ENCODE data around the gene MAGI2.
A peak's percentile ranks its signal among the peaks of the same experiment; 100 is the strongest.
"Not testable (repeated sequence)": the region's sequence is repeated elsewhere in the genome, so short reads cannot be mapped to it uniquely, and the experiment has no call there.

Gene MAGI2

GRCh38 chr7:78002715-78003114, 1450.8 kb downstream of the MAGI2 start:
- H3K27me3 Mint-ChIP-seq: no peaks in the 10 kb centered on the region
- no peaks in the 10 kb centered on the region for H3K36me3 Mint-ChIP-seq (ENCODE audit: low read depth)
- no peaks in the 10 kb centered on the region for H3K9me3 Mint-ChIP-seq
- no peak overlapping the region for H3K27ac Mint-ChIP-seq
- DNase-seq (no peak), ATAC-seq (no peak)
- H3K4me3 Mint-ChIP-seq: no peak overlapping the region
- no peaks in the 10 kb centered on the region for H3K4me1 Mint-ChIP-seq

- H3K4me1 Mint-ChIP-seq: no peaks in the 10 kb centered on the region
- DNase-seq (no peak), ATAC-seq (no peak)
- no peaks in the 10 kb centered on the region for H3K36me3 Mint-ChIP-seq (ENCODE audit: low read depth)
- H3K4me3 Mint-ChIP-seq: no peak overlapping the region
- no peaks in the 10 kb centered on the region for H3K27me3 Mint-ChIP-seq
- H3K9me3 Mint-ChIP-seq: no peaks in the 10 kb centered on the region
- H3K27ac Mint-ChIP-seq: no peak overlapping the region
These were observed 1451.4 kb downstream of the MAGI2 start for GRCh38 chr7:78002021-78002420.

GRCh38 chr7:77999168-77999567, 1454.3 kb downstream of the MAGI2 start:
- ATAC-seq; H3K4me1 Mint-ChIP-seq; H3K36me3 Mint-ChIP-seq (ENCODE audit: low read depth); DNase-seq; H3K27ac Mint-ChIP-seq; H3K27me3 Mint-ChIP-seq; H3K9me3 Mint-ChIP-seq; H3K4me3 Mint-ChIP-seq: not testable (repeated sequence)

- ATAC-seq (peak; percentile 59), DNase-seq (no peak)
- Mint-ChIP-seq H3K27ac (no peak overlapping the region), H3K4me3 (no peak overlapping the region), H3K36me3 (ENCODE audit: low read depth) (no peaks in the 10 kb centered on the region), H3K9me3 (no peaks in the 10 kb centered on the region), H3K27me3 (no peaks in the 10 kb centered on the region), H3K4me1 (no peaks in the 10 kb centered on the region)
These were observed 1457.8 kb downstream of the MAGI2 start for GRCh38 chr7:77995717-77996116.

- Mint-ChIP-seq H3K36me3 (ENCODE audit: low read depth) (no peaks in the 10 kb centered on the region), H3K27ac (no peak overlapping the region), H3K4me1 (no peaks in the 10 kb centered on the region), H3K4me3 (no peak overlapping the region), H3K27me3 (no peaks in the 10 kb centered on the region), H3K9me3 (no peaks in the 10 kb centered on the region)
- ATAC-seq (no peak), DNase-seq (no peak)
These were observed 1459.6 kb downstream of the MAGI2 start for GRCh38 chr7:77993838-77994237.

- H3K4me3 Mint-ChIP-seq: no peak overlapping the region
- DNase-seq (no peak), ATAC-seq (no peak)
- no peaks in the 10 kb centered on the region for H3K9me3 Mint-ChIP-seq
- no peak overlapping the region for H3K27ac Mint-ChIP-seq
- no peaks in the 10 kb centered on the region for H3K36me3 Mint-ChIP-seq (ENCODE audit: low read depth)
- no peaks in the 10 kb centered on the region for H3K27me3 Mint-ChIP-seq
- H3K4me1 Mint-ChIP-seq: no peaks in the 10 kb centered on the region
These were observed 1461.8 kb downstream of the MAGI2 start for GRCh38 chr7:77991656-77992055.

- DNase-seq (peak; percentile 7), ATAC-seq (no peak)
- H3K4me1 Mint-ChIP-seq: no peaks in the 10 kb centered on the region
- no peak overlapping the region for H3K27ac Mint-ChIP-seq
- H3K27me3 Mint-ChIP-seq: no peaks in the 10 kb centered on the region
- H3K4me3 Mint-ChIP-seq: no peak overlapping the region
- no peaks in the 10 kb centered on the region for H3K9me3 Mint-ChIP-seq
- H3K36me3 Mint-ChIP-seq (ENCODE audit: low read depth): no peaks in the 10 kb centered on the region
These were observed 1463.4 kb downstream of the MAGI2 start for GRCh38 chr7:77989981-77990566.

- Mint-ChIP-seq H3K27ac (no peak overlapping the region), H3K36me3 (ENCODE audit: low read depth) (no peaks in the 10 kb centered on the region), H3K27me3 (no peaks in the 10 kb centered on the region), H3K4me3 (no peak overlapping the region), H3K9me3 (no peaks in the 10 kb centered on the region), H3K4me1 (no peaks in the 10 kb centered on the region)
- DNase-seq (no peak), ATAC-seq (no peak)
These were observed 1467.5 kb downstream of the MAGI2 start for GRCh38 chr7:77985974-77986339.

- Mint-ChIP-seq H3K27me3 (no peaks in the 10 kb centered on the region), H3K27ac (no peak overlapping the region), H3K9me3 (no peaks in the 10 kb centered on the region), H3K4me3 (no peak overlapping the region), H3K4me1 (no peaks in the 10 kb centered on the region), H3K36me3 (ENCODE audit: low read depth) (no peaks in the 10 kb centered on the region)
- ATAC-seq (no peak), DNase-seq (no peak)
These were observed 1468.1 kb downstream of the MAGI2 start for GRCh38 chr7:77985232-77985973.

GRCh38 chr7:77983973-77984372, 1469.5 kb downstream of the MAGI2 start:
- no peaks in the 10 kb centered on the region for H3K9me3 Mint-ChIP-seq
- DNase-seq (no peak), ATAC-seq (no peak)
- no peaks in the 10 kb centered on the region for H3K27me3 Mint-ChIP-seq
- no peak overlapping the region for H3K4me3 Mint-ChIP-seq
- no peaks in the 10 kb centered on the region for H3K4me1 Mint-ChIP-seq
- H3K27ac Mint-ChIP-seq: no peak overlapping the region
- no peaks in the 10 kb centered on the region for H3K36me3 Mint-ChIP-seq (ENCODE audit: low read depth)

GRCh38 chr7:77982926-77983550, 1470.4 kb downstream of the MAGI2 start:
- no peaks in the 10 kb centered on the region for H3K36me3 Mint-ChIP-seq (ENCODE audit: low read depth)
- no peak overlapping the region for H3K27ac Mint-ChIP-seq
- no peaks in the 10 kb centered on the region for H3K4me1 Mint-ChIP-seq
- DNase-seq (no peak), ATAC-seq (peak; percentile 49)
- no peak overlapping the region for H3K4me3 Mint-ChIP-seq
- no peaks in the 10 kb centered on the region for H3K9me3 Mint-ChIP-seq
- H3K27me3 Mint-ChIP-seq: no peaks in the 10 kb centered on the region

GRCh38 chr7:77980087-77980713, 1473.3 kb downstream of the MAGI2 start:
- H3K9me3 Mint-ChIP-seq: no peaks in the 10 kb centered on the region
- DNase-seq: no peak

GRCh38 chr7:77979219-77979618, 1474.2 kb downstream of the MAGI2 start:
- H3K27ac Mint-ChIP-seq: no peak overlapping the region
- H3K9me3 Mint-ChIP-seq: no peaks in the 10 kb centered on the region
- H3K27me3 Mint-ChIP-seq: no peaks in the 10 kb centered on the region
- no peaks in the 10 kb centered on the region for H3K36me3 Mint-ChIP-seq (ENCODE audit: low read depth)
- H3K4me3 Mint-ChIP-seq: no peak overlapping the region
- peaks cover 2% of the 10 kb centered on the region for H3K4me1 Mint-ChIP-seq
- DNase-seq (no peak), ATAC-seq (no peak)

More at GRCh38 chr7:77980087-77980713, 1473.3 kb downstream of the MAGI2 start:
- Mint-ChIP-seq H3K27ac (no peak overlapping the region), H3K27me3 (no peaks in the 10 kb centered on the region), H3K4me3 (no peak overlapping the region), H3K36me3 (ENCODE audit: low read depth) (no peaks in the 10 kb centered on the region), H3K4me1 (peaks cover 2% of the 10 kb centered on the region)
- ATAC-seq: no peak

- DNase-seq (no peak), ATAC-seq (no peak)
- no peak overlapping the region for H3K27ac Mint-ChIP-seq
- H3K9me3 Mint-ChIP-seq: no peaks in the 10 kb centered on the region
- H3K4me1 Mint-ChIP-seq: peaks cover 2% of the 10 kb centered on the region
- H3K36me3 Mint-ChIP-seq (ENCODE audit: low read depth): no peaks in the 10 kb centered on the region
- no peak overlapping the region for H3K4me3 Mint-ChIP-seq
- no peaks in the 10 kb centered on the region for H3K27me3 Mint-ChIP-seq
These were observed 1477.6 kb downstream of the MAGI2 start for GRCh38 chr7:77975672-77976480.

Measured in activated naive CD8-positive, alpha-beta T cell treated with anti-CD3 and anti-CD28 coated beads, Interleukin-2, amount 50 U/mL, for 24 hours (primary cell).